Smooth muscle cell (in vitro differentiated cells): ENCODE data around the gene BCL2L14. TPM values are rescaled to one million over a fixed set of nuclear protein-coding genes. Genes with fewer than 3 reads are reported as not detected.
"Not testable (repeated sequence)": the region's sequence is repeated elsewhere in the genome, so short reads cannot be mapped to it uniquely, and the experiment has no call there.

Experiments used
- DNase-seq: peaks from one replicate; lab custom pipeline; 2025; ENCODE audit not compliant: unreplicated experiment; lab: John Stamatoyannopoulos, UW
- H2AFZ ChIP-seq: fragments of 200-600 bp; sonication (generic); 2 replicates; pipeline ENCODE4 v1.6.0; 2016; ENCODE audit warnings: antibody characterized with exemption, low read depth, mild to moderate bottlenecking
- H3F3A ChIP-seq: fragments of 200-600 bp; sonication (generic); 2 replicates; pipeline ENCODE4 v1.6.0; 2017; ENCODE audit warnings: antibody characterized with exemption, low read depth
- H3K27ac ChIP-seq: fragments of 200-600 bp; sonication (generic); 2 replicates; pipeline ENCODE4 v1.5.1; 2016; ENCODE audit warnings: low read depth, mild to moderate bottlenecking
- H3K27me3 ChIP-seq: fragments of 200-600 bp; sonication (generic); 2 replicates; pipeline ENCODE4 v1.6.1; 2016; ENCODE audit warnings: low read depth, mild to moderate bottlenecking
- H3K36me3 ChIP-seq: fragments of 200-600 bp; sonication (generic); 2 replicates; pipeline ENCODE4 v1.5.1; 2016; ENCODE audit warnings: low read depth
- H3K4me1 ChIP-seq: fragments of 200-600 bp; sonication (generic); 2 replicates; pipeline ENCODE4 v1.5.1; 2016; ENCODE audit warnings: low read depth
- H3K4me2 ChIP-seq: fragments of 200-600 bp; sonication (generic); 2 replicates; pipeline ENCODE4 v1.6.0; 2016; ENCODE audit warnings: mild to moderate bottlenecking
- H3K4me3 ChIP-seq: fragments of 200-600 bp; sonication (generic); 2 replicates; pipeline ENCODE4 v1.5.1; 2016; ENCODE audit warnings: mild to moderate bottlenecking
- H3K79me2 ChIP-seq: fragments of 200-600 bp; sonication (generic); 2 replicates; pipeline ENCODE4 v1.6.0; 2016; ENCODE audit warnings: low read depth, mild to moderate bottlenecking
- H3K9ac ChIP-seq: fragments of 200-600 bp; sonication (generic); 2 replicates; pipeline ENCODE4 v1.6.0; 2016; ENCODE audit warnings: low read depth
- H3K9me3 ChIP-seq: fragments of 200-600 bp; sonication (generic); replicated peaks from 2 replicates; pipeline ENCODE4 v1.5.1; 2016; ENCODE audit warnings: low read depth
- H4K20me1 ChIP-seq: fragments of 200-600 bp; sonication (generic); 2 replicates; pipeline ENCODE4 v1.6.0; 2016; ENCODE audit warnings: low read depth
- WGBS: methylation state at CpG from one replicate; pipeline ENCODE4 v1.1.7; 2016; ENCODE audit warnings: low lambda C conversion rate; 5-methylcytosine and 5-hydroxymethylcytosine counted together
- polyA plus RNA-seq: library from polyadenylated mRNA; unstranded; fragments of >200 nt; fragmentation: Nextera tagmentation; extraction: Ambion mirVana; gene quantifications from 2 replicates; pipeline ENCODE4 v1.2.1, GENCODE V29; 2016
- total RNA-seq: library from RNA; depleted of rRNA; stranded (reverse); fragments of >200 nt; gene quantifications from 2 replicates; pipeline ENCODE4 v1.2.3, GENCODE V29; 2014
- TF ChIP-seq, protein P1 (sequence below): fragments of 200-600 bp; sonication (generic); IDR thresholded peaks from 2 replicates; pipeline ENCODE4 v1.5.1; 2017; ENCODE audit warnings: borderline replicate concordance, mild to moderate bottlenecking, antibody characterized with exemption; ENCODE audit not compliant: insufficient read depth, poor library complexity, severe bottlenecking

The BCL2L14 gene
- total and polyA plus RNA-seq, 2 experiments from 2014 or later = not detected

GRCh38 chr12:12133259-12133658, 62.5 kb downstream of the BCL2L14 start:
- Histone ChIP-seq H3K9me3 (no peaks in the 10 kb centered on the region), H3K9ac (no peak overlapping the region), H3F3A (no peaks in the 10 kb centered on the region), H3K4me3 (no peak overlapping the region), H3K4me2 (no peak overlapping the region), H3K36me3 (peaks cover 6% of the 10 kb centered on the region), H2AFZ (no peak overlapping the region), H3K4me1 (no peaks in the 10 kb centered on the region), H3K27me3 (no peaks in the 10 kb centered on the region), H3K79me2 (no peaks in the 10 kb centered on the region), H4K20me1 (no peaks in the 10 kb centered on the region), H3K27ac (no peak overlapping the region)
- no peak for DNase-seq
- 85% methylated on average over 3 of the region's 3 CpGs for WGBS
- TF ChIP-seq, protein P1, sequence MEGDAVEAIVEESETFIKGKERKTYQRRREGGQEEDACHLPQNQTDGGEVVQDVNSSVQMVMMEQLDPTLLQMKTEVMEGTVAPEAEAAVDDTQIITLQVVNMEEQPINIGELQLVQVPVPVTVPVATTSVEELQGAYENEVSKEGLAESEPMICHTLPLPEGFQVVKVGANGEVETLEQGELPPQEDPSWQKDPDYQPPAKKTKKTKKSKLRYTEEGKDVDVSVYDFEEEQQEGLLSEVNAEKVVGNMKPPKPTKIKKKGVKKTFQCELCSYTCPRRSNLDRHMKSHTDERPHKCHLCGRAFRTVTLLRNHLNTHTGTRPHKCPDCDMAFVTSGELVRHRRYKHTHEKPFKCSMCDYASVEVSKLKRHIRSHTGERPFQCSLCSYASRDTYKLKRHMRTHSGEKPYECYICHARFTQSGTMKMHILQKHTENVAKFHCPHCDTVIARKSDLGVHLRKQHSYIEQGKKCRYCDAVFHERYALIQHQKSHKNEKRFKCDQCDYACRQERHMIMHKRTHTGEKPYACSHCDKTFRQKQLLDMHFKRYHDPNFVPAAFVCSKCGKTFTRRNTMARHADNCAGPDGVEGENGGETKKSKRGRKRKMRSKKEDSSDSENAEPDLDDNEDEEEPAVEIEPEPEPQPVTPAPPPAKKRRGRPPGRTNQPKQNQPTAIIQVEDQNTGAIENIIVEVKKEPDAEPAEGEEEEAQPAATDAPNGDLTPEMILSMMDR = no peak

DNA sequence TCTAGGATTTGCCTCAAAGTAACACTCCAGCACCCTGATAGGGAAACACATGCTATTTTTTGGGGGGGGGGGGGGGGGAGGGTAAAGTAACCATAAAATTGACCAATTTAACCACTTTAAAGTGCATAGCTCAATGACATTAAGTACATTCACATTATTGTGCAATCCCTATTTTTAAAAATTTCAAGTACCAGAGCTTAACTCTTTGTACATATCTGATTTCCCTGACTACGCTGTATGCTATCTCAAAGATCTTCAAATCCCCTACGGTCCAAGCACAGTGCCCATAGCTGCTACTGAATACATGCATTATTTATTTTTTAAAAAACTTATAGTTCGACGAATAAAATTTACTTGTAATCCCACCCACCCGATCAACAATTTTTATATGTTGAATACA, 63.0 kb downstream of the BCL2L14 start:
- Histone ChIP-seq H3K36me3 (peaks cover 6% of the 10 kb centered on the region), H3K79me2 (no peaks in the 10 kb centered on the region), H2AFZ (no peak overlapping the region), H3K9me3 (no peaks in the 10 kb centered on the region), H3F3A (no peaks in the 10 kb centered on the region), H3K27me3 (no peaks in the 10 kb centered on the region), H3K4me2 (no peak overlapping the region), H4K20me1 (no peaks in the 10 kb centered on the region), H3K9ac (no peak overlapping the region), H3K4me1 (no peaks in the 10 kb centered on the region), H3K4me3 (no peak overlapping the region), H3K27ac (no peak overlapping the region)
- 95% methylated on average over 5 of the region's 5 CpGs for WGBS
- TF ChIP-seq, protein P1 = no peak
- DNase-seq = no peak

DNA sequence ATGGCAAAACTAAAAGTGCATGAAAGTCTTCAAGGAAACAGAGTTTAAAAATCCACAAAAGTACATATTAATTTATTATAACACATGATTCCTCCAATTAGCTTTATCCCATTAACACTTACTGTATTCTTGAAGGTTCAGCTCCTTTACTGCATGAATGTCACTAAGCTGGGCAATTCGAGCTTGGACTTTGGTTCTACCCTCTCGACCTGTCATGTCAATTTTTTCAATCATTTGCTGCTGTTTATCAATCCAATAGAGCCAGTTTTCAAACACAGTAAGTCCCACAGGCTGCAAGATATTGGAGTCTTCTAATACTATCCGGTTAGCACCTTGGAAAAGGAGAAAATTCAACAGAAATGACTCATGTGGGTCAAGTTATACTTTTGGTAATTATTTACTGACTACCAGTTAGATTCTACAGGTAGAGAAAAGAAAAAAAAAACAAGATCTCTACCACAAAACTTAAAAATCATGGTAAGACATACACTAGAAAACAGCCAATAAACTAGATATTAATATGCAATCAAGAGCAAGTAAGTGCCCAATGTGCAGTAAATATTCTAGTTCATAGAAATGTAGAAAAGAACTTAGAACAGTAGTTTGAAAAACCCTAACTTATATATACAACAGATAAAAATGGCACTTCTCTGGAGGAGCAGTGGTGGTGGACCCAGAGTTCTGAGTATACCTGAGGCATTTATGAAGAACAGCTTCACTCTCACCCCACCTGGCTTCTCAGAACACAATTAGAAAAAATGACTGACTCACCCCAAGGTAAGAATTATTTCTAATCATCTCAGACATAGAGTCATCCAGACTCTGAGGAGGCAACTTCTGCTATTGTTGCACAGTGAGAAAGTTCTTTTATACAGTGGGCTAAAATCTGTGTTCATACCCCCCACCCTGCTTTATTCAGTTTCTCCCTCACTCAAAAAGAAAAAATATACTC, 67.7 kb downstream of the BCL2L14 start:
- Histone ChIP-seq H3K36me3 (peaks cover 3% of the 10 kb centered on the region), H2AFZ (no peak overlapping the region), H3K9me3 (no peaks in the 10 kb centered on the region), H3K79me2 (no peaks in the 10 kb centered on the region), H3K4me2 (no peak overlapping the region), H4K20me1 (peaks cover 4% of the 10 kb centered on the region), H3K4me1 (no peaks in the 10 kb centered on the region), H3K4me3 (no peak overlapping the region), H3K27me3 (no peaks in the 10 kb centered on the region), H3K9ac (no peak overlapping the region), H3F3A (no peaks in the 10 kb centered on the region), H3K27ac (no peak overlapping the region)
- 96% methylated on average over 3 of the region's 3 CpGs for WGBS
- DNase-seq = no peak
- TF ChIP-seq, protein P1 = no peak

DNA sequence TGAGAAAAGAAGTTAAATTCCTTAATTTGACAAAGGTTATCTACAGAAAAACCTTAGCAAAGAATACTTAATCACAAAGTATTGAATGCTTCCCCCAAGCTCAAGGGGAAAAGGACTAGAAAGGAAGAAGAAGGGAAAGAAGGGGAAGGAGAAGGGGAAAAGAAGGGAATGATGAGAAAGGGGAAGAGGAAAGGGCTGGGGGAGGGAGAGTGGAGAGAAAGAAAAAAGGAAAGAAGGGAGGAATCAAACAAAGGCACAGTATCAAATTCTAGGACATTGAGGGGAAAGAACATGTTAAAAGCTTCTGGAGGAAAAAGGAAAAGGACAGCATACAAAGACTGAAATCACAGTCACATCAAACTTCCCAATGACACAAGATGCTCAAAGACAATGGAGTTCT, 70.3 kb downstream of the BCL2L14 start:
- Histone ChIP-seq H3K4me3 (no peak overlapping the region), H3K36me3 (peaks cover 3% of the 10 kb centered on the region), H3K9me3 (no peaks in the 10 kb centered on the region), H4K20me1 (peaks cover 4% of the 10 kb centered on the region), H3F3A (no peaks in the 10 kb centered on the region), H3K27me3 (no peaks in the 10 kb centered on the region), H3K4me1 (no peaks in the 10 kb centered on the region), H3K4me2 (no peak overlapping the region), H3K79me2 (no peaks in the 10 kb centered on the region), H3K27ac (no peak overlapping the region), H2AFZ (no peak overlapping the region), H3K9ac (no peak overlapping the region)
- TF ChIP-seq, protein P1 = no peak
- DNase-seq = no peak

DNA sequence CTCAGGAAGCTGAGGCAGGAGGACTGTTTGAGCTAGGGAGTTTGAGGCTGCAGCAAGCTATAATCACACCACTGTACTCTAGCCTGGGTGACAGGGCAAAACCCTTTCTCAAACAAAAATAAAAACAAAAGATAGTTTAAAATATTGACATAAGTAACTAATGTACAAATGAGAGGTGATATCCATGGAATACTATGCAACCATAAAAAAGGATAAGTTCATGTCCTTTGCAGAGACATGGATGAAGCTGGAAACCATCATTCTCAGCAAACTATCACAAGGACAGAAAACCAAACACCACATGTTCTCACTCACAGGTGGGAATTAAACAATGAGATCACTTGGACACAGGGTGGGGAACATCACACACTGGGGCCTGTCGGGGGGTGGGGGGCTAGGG, 73.8 kb downstream of the BCL2L14 start:
- H2AFZ ChIP-seq, H3K9me3 ChIP-seq, H3K79me2 ChIP-seq, H3K27me3 ChIP-seq, H3K36me3 ChIP-seq, H3K4me1 ChIP-seq, DNase-seq, H3K4me2 ChIP-seq, H3K9ac ChIP-seq, H4K20me1 ChIP-seq, H3K27ac ChIP-seq, H3K4me3 ChIP-seq, H3F3A ChIP-seq: not testable (repeated sequence)
- 33% methylated on average over 1 of the region's 1 CpG for WGBS
